Measurements from ENCODE around the gene IPO13.

DNA sequence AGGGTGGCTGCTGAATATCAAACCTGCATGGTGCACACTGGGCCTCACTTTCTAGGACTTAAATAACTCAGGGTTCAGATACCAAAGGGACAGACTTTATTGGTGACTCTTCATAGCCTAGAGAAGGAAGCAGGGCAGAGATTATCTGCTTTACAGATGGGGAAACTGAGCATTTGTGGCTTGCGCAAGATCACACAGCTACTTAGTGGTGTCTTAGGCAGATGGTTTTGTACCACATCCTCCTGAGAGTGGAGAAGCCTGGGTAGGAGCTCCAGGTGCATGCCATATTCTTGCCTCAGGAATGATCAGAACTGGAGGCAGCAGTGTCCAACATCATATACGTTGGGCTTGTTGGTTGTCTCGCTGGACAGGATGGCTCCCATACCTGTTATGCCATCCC, 16.3 kb downstream of the IPO13 start:
- TF ChIP-seq, protein P1, sequence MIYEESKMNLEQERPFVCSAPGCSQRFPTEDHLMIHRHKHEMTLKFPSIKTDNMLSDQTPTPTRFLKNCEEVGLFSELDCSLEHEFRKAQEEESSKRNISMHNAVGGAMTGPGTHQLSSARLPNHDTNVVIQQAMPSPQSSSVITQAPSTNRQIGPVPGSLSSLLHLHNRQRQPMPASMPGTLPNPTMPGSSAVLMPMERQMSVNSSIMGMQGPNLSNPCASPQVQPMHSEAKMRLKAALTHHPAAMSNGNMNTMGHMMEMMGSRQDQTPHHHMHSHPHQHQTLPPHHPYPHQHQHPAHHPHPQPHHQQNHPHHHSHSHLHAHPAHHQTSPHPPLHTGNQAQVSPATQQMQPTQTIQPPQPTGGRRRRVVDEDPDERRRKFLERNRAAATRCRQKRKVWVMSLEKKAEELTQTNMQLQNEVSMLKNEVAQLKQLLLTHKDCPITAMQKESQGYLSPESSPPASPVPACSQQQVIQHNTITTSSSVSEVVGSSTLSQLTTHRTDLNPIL (CRISPR knock-in tag; IDR thresholded peaks at IDR 0.05; ENCODE audit: low read depth) = no peak
- TF ChIP-seq, protein P2, sequence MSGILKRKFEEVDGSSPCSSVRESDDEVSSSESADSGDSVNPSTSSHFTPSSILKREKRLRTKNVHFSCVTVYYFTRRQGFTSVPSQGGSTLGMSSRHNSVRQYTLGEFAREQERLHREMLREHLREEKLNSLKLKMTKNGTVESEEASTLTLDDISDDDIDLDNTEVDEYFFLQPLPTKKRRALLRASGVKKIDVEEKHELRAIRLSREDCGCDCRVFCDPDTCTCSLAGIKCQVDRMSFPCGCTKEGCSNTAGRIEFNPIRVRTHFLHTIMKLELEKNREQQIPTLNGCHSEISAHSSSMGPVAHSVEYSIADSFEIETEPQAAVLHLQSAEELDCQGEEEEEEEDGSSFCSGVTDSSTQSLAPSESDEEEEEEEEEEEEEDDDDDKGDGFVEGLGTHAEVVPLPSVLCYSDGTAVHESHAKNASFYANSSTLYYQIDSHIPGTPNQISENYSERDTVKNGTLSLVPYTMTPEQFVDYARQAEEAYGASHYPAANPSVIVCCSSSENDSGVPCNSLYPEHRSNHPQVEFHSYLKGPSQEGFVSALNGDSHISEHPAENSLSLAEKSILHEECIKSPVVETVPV (CRISPR knock-in tag; IDR thresholded peaks at IDR 0.05) = no peak
- TF ChIP-seq, protein P3, sequence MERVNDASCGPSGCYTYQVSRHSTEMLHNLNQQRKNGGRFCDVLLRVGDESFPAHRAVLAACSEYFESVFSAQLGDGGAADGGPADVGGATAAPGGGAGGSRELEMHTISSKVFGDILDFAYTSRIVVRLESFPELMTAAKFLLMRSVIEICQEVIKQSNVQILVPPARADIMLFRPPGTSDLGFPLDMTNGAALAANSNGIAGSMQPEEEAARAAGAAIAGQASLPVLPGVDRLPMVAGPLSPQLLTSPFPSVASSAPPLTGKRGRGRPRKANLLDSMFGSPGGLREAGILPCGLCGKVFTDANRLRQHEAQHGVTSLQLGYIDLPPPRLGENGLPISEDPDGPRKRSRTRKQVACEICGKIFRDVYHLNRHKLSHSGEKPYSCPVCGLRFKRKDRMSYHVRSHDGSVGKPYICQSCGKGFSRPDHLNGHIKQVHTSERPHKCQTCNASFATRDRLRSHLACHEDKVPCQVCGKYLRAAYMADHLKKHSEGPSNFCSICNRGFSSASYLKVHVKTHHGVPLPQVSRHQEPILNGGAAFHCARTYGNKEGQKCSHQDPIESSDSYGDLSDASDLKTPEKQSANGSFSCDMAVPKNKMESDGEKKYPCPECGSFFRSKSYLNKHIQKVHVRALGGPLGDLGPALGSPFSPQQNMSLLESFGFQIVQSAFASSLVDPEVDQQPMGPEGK (CRISPR knock-in tag; IDR thresholded peaks at IDR 0.05; ENCODE audit: borderline replicate concordance) = no peak
- TF ChIP-seq, protein P4, sequence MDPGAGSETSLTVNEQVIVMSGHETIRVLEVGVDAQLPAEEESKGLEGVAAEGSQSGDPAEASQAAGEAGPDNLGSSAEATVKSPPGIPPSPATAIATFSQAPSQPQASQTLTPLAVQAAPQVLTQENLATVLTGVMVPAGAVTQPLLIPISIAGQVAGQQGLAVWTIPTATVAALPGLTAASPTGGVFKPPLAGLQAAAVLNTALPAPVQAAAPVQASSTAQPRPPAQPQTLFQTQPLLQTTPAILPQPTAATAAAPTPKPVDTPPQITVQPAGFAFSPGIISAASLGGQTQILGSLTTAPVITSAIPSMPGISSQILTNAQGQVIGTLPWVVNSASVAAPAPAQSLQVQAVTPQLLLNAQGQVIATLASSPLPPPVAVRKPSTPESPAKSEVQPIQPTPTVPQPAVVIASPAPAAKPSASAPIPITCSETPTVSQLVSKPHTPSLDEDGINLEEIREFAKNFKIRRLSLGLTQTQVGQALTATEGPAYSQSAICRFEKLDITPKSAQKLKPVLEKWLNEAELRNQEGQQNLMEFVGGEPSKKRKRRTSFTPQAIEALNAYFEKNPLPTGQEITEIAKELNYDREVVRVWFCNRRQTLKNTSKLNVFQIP (CRISPR knock-in tag; IDR thresholded peaks at IDR 0.05; ENCODE audit: borderline replicate concordance, low read depth) = no peak
- TF ChIP-seq ZFP3 (CRISPR knock-in tag; IDR thresholded peaks at IDR 0.05) (no peak), ZFP30 (CRISPR knock-in tag; IDR thresholded peaks at IDR 0.05) (no peak), RARB (CRISPR knock-in tag; IDR thresholded peaks at IDR 0.05) (no peak), ARNTL (CRISPR knock-in tag; IDR thresholded peaks at IDR 0.05; ENCODE audit: borderline replicate concordance, low read depth) (no peak), CSDC2 (CRISPR knock-in tag; IDR thresholded peaks at IDR 0.05) (no peak), PPARA (CRISPR knock-in tag; IDR thresholded peaks at IDR 0.05; ENCODE audit: borderline replicate concordance) (no peak), ZNF565 (CRISPR knock-in tag; conservative IDR thresholded peaks at IDR 0.05; ENCODE audit: low read depth) (no peak)
